ENCODE data around the gene EIF5AL1.
"Not testable (repeated sequence)": the region's sequence is repeated elsewhere in the genome, so short reads cannot be mapped to it uniquely, and the experiment has no call there.

Gene EIF5AL1

GRCh38 chr10:79509306-79509933, 2.9 kb upstream of the EIF5AL1 start:
- DNase-seq (ENCODE audit: low read depth in 2 of 2): not testable (repeated sequence)

- DNase-seq (ENCODE audit: low read depth in 2 of 2): not testable (repeated sequence)
These were observed 2.3 kb upstream of the EIF5AL1 start for GRCh38 chr10:79509934-79510508.

- DNase-seq (ENCODE audit: low read depth in 2 of 2): not testable (repeated sequence)
These were observed 4.3 kb downstream of the EIF5AL1 start for GRCh38 chr10:79516532-79517205.

GRCh38 chr10:79517567-79517966, 5.2 kb downstream of the EIF5AL1 start:
- not testable (repeated sequence) for DNase-seq (ENCODE audit: low read depth in 2 of 2)

GRCh38 chr10:79521751-79522150, 9.4 kb downstream of the EIF5AL1 start:
- not testable (repeated sequence) for DNase-seq (ENCODE audit: low read depth in 2 of 2)

GRCh38 chr10:79522464-79522863, 10.1 kb downstream of the EIF5AL1 start:
- DNase-seq (ENCODE audit: low read depth in 2 of 2): not testable (repeated sequence)

- DNase-seq (ENCODE audit: low read depth in 2 of 2): not testable (repeated sequence)
These were observed 11.0 kb downstream of the EIF5AL1 start for GRCh38 chr10:79523157-79523853.

- not testable (repeated sequence) for DNase-seq (ENCODE audit: low read depth in 2 of 2)
These were observed 12.8 kb downstream of the EIF5AL1 start for GRCh38 chr10:79525049-79525710.

GRCh38 chr10:79528261-79528660, 15.9 kb downstream of the EIF5AL1 start:
- not testable (repeated sequence) for DNase-seq (ENCODE audit: low read depth in 2 of 2)

- not testable (repeated sequence) for DNase-seq (ENCODE audit: low read depth in 2 of 2)
These were observed 21.0 kb downstream of the EIF5AL1 start for GRCh38 chr10:79533142-79533902.

- DNase-seq (ENCODE audit: low read depth in 2 of 2): not testable (repeated sequence)
These were observed 21.5 kb downstream of the EIF5AL1 start for GRCh38 chr10:79533903-79534175.

- not testable (repeated sequence) for DNase-seq (ENCODE audit: low read depth in 2 of 2)
These were observed 26.0 kb downstream of the EIF5AL1 start for GRCh38 chr10:79538311-79538710.

GRCh38 chr10:79540930-79541329, 28.6 kb downstream of the EIF5AL1 start:
- not testable (repeated sequence) for DNase-seq (ENCODE audit: low read depth in 2 of 2)

GRCh38 chr10:79542626-79543025, 30.3 kb downstream of the EIF5AL1 start:
- DNase-seq (ENCODE audit: low read depth in 2 of 2): no peak

GRCh38 chr10:79544408-79544807, 32.1 kb downstream of the EIF5AL1 start:
- DNase-seq (ENCODE audit: low read depth in 2 of 2): not testable (repeated sequence)

- not testable (repeated sequence) for DNase-seq (ENCODE audit: low read depth in 2 of 2)
These were observed 32.8 kb downstream of the EIF5AL1 start for GRCh38 chr10:79544926-79545659.

GRCh38 chr10:79547128-79547527, 34.8 kb downstream of the EIF5AL1 start:
- DNase-seq (ENCODE audit: low read depth in 2 of 2): not testable (repeated sequence)

GRCh38 chr10:79547973-79548372, 35.6 kb downstream of the EIF5AL1 start:
- DNase-seq (ENCODE audit: low read depth in 2 of 2): no peak

GRCh38 chr10:79552143-79552542, 39.8 kb downstream of the EIF5AL1 start:
- DNase-seq (ENCODE audit: low read depth in 2 of 2): no peak

Measured in stimulated activated CD4-positive, alpha-beta T cell treated with anti-CD3 and anti-CD28 coated beads, Interleukin-1b, Interleukin-23, amount 100 ng/mL, for 4 hours (primary cell).